Gastroesophageal sphincter (tissue), 4 donors: Measurements from ENCODE around the gene PBRM1. TPM values are rescaled to one million over a fixed set of nuclear protein-coding genes. Genes with fewer than 3 reads are reported as not detected.

Experiments
- ATAC-seq: fragments of 150-250 bp; one replicate; pipeline ENCODE4 v1.9.1; 2016; ENCODE audit warnings: mild to moderate bottlenecking, moderate library complexity
- H3K27ac ChIP-seq, 4 donors: fragments of 200-600 bp; sonication (generic) in 3 of 4; 1 replicate in 3 of 4; 2 replicates in 1 of 4; pipeline ENCODE4 v1.5.1; 2016 to 2019
- H3K27me3 ChIP-seq: fragments of 200-600 bp; sonication (generic); one replicate; pipeline ENCODE4 v1.5.1; 2019
- H3K36me3 ChIP-seq, 2 donors: fragments of 200-600 bp; sonication (generic); one replicate each; pipeline ENCODE4 v1.5.1; 2019; ENCODE audit warnings: control low read depth in 1 of 2
- H3K4me1 ChIP-seq, 3 donors: fragments of 200-600 bp; sonication (generic); 1 replicate in 2 of 3; 2 replicates in 1 of 3; pipeline ENCODE4 v1.5.1; 2016 to 2019; ENCODE audit warnings: control low read depth in 2 of 3
- H3K4me3 ChIP-seq, 2 donors: fragments of 200-600 bp; sonication (generic); one replicate each; pipeline ENCODE4 v1.5.1; 2019; ENCODE audit warnings: mild to moderate bottlenecking in 1 of 2, moderate library complexity in 1 of 2
- H3K9me3 ChIP-seq, 3 donors: fragments of 200-600 bp; sonication (generic); one replicate each; pipeline ENCODE4 v1.5.1; 2017 to 2019; ENCODE audit warnings: control low read depth in 2 of 3
- CTCF ChIP-seq, 4 experiments: fragments of 200-600 bp in 2 of 4; fragments of 450-650 bp in 2 of 4; sonication (generic) in 1 of 4; IDR thresholded peaks; one replicate each; pipeline ENCODE4 v1.5.1; 2017 to 2019; ENCODE audit warnings: antibody characterized with exemption in 4 of 4, mild to moderate bottlenecking in 2 of 4, moderate library complexity in 2 of 4
- EP300 ChIP-seq: sonication (generic); formaldehyde crosslinking; IDR thresholded peaks from one replicate; pipeline ENCODE4 v1.6.1; 2017; ENCODE audit warnings: antibody characterized with exemption, mild to moderate bottlenecking
- POLR2A ChIP-seq, 2 donors: fragments of 450-650 bp; IDR thresholded peaks; one replicate each; pipeline ENCODE4 v1.6.1; 2017; ENCODE audit warnings: antibody characterized with exemption in 2 of 2, mild to moderate bottlenecking in 2 of 2, moderate library complexity in 1 of 2
- POLR2AphosphoS5 ChIP-seq: sonication (generic); formaldehyde crosslinking; IDR thresholded peaks from one replicate; pipeline ENCODE4 v1.6.1; 2017; ENCODE audit warnings: antibody characterized with exemption
- WGBS, 2 donors: methylation state at CpG; one replicate each; pipeline ENCODE4 v1.1.5; 2018; ENCODE audit warnings: low coverage in 1 of 2; 5-methylcytosine and 5-hydroxymethylcytosine counted together
- total RNA-seq, 4 donors: library from RNA; depleted of rRNA; stranded (reverse); fragments of >200 nt; gene quantifications; one replicate each; pipeline ENCODE4 v1.1.0, GENCODE V29; 2016

Gene PBRM1
- total RNA-seq, 4 donors from 2014 or later, result 73.9 to 105 (median 98.4) TPM

GRCh38 chr3:52522651-52523251 lies 163.0 kb downstream of the PBRM1 start:
- no peaks in the 10 kb centered on the region for H3K9me3 ChIP-seq
- WGBS, 2 donors, result 82% methylated on average over 3 of the region's 14 CpGs; no CpG with 5 or more reads in 1 of the 2 donors
- H3K27ac ChIP-seq, result no peak overlapping the region
- H3K36me3 ChIP-seq, result peaks cover 0 to 71% of the 10 kb centered on the region in 2 donors
- ATAC-seq, result no peak
- peaks cover 0 to 35% (median 4%) of the 10 kb centered on the region in 3 donors for H3K4me1 ChIP-seq
- H3K4me3 ChIP-seq, result no peak overlapping the region
- H3K27me3 ChIP-seq, result no peaks in the 10 kb centered on the region
- TF ChIP-seq POLR2AphosphoS5 (no peak), CTCF (IDR thresholded peaks at IDR 0.05) (no peak), POLR2A (IDR thresholded peaks at IDR 0.05) (no peak), EP300 (no peak)

GRCh38 chr3:52521881-52522650 lies 163.6 kb downstream of the PBRM1 start:
- Histone ChIP-seq H3K36me3 (peaks cover 0 to 65% of the 10 kb centered on the region in 2 donors), H3K4me1 (peaks cover 0 to 35% (median 4%) of the 10 kb centered on the region in 3 donors), H3K27me3 (no peaks in the 10 kb centered on the region), H3K4me3 (no peak overlapping the region), H3K27ac (no peak overlapping the region), H3K9me3 (no peaks in the 10 kb centered on the region)
- TF ChIP-seq EP300, result no peak
- no peak for TF ChIP-seq POLR2AphosphoS5
- TF ChIP-seq CTCF (IDR thresholded peaks at IDR 0.05), result no peak
- no peak for TF ChIP-seq POLR2A (IDR thresholded peaks at IDR 0.05)
- WGBS, 2 donors, result 71 to 96% methylated on average over 1 to 14 of the region's 33 CpGs
- ATAC-seq, result no peak

GRCh38 chr3:52521488-52521824 lies 164.3 kb downstream of the PBRM1 start:
- Histone ChIP-seq H3K36me3 (peaks cover 0 to 59% of the 10 kb centered on the region in 2 donors), H3K4me3 (no peak overlapping the region), H3K9me3 (no peaks in the 10 kb centered on the region), H3K4me1 (peaks cover 0 to 30% (median 4%) of the 10 kb centered on the region in 3 donors), H3K27ac (no peak overlapping the region), H3K27me3 (no peaks in the 10 kb centered on the region)
- TF ChIP-seq EP300 (no peak), CTCF (IDR thresholded peaks at IDR 0.05) (no peak), POLR2A (IDR thresholded peaks at IDR 0.05) (no peak), POLR2AphosphoS5 (no peak)
- no peak for ATAC-seq
- WGBS, 2 donors, result no CpG with 5 or more reads among the region's 8 CpGs

GRCh38 chr3:52520716-52521487 lies 164.8 kb downstream of the PBRM1 start:
- no peak overlapping the region for H3K4me3 ChIP-seq
- WGBS, 2 donors, result 86 to 94% methylated on average over 6 to 7 of the region's 20 CpGs
- no peaks in the 10 kb centered on the region for H3K9me3 ChIP-seq
- TF ChIP-seq POLR2A (IDR thresholded peaks at IDR 0.05), result no peak
- no peak for TF ChIP-seq POLR2AphosphoS5
- TF ChIP-seq CTCF (IDR thresholded peaks at IDR 0.05), result no peak
- no peak for TF ChIP-seq EP300
- no peak overlapping the region for H3K27ac ChIP-seq
- peaks cover 0 to 56% of the 10 kb centered on the region in 2 donors for H3K36me3 ChIP-seq
- no peak for ATAC-seq
- H3K4me1 ChIP-seq, result peaks cover 0 to 24% (median 4%) of the 10 kb centered on the region in 3 donors
- H3K27me3 ChIP-seq, result no peaks in the 10 kb centered on the region
